Activated T-cell treated with anti-CD3 and anti-CD28 coated beads, Interleukin-2, amount 50 U/mL, for 4 hours (primary cell): ENCODE data around the gene MAN1A1. TPM values are rescaled to one million over a fixed set of nuclear protein-coding genes. Genes with fewer than 3 reads are reported as not detected.

Source experiments
- ATAC-seq, 2 donors: fragments of 200-7000 bp; cut with Tn5 transposase; one replicate each; pipeline ENCODE4 v1.10.0; 2021
- DNase-seq: peaks from one replicate; pipeline ENCODE4 v3.0.0-alpha.2; 2020
- H3K27me3 Mint-ChIP-seq: one replicate; pipeline ENCODE4 v1.8.0; 2021; ENCODE audit warnings: low read depth, mixed read lengths
- H3K36me3 Mint-ChIP-seq: one replicate; pipeline ENCODE4 v1.8.0; 2022; ENCODE audit warnings: mixed read lengths; ENCODE audit not compliant: insufficient read depth
- H3K4me1 Mint-ChIP-seq: one replicate; pipeline ENCODE4 v1.8.0; 2021; ENCODE audit warnings: low read depth, mixed read lengths
- H3K4me3 Mint-ChIP-seq: one replicate; pipeline ENCODE4 v1.8.0; 2021; ENCODE audit warnings: mild to moderate bottlenecking, moderate library complexity, mixed read lengths
- H3K9me3 Mint-ChIP-seq: one replicate; pipeline ENCODE4 v1.8.0; 2021; ENCODE audit warnings: mixed read lengths
- total RNA-seq, 3 donors: library from RNA; stranded (reverse); gene quantifications; one replicate each; pipeline ENCODE4 v1.2.1, GENCODE V29; 2021

Gene MAN1A1
- total RNA-seq, 3 donors from 2014 or later = 28.5 to 33.6 (median 31.2) TPM

DNA sequence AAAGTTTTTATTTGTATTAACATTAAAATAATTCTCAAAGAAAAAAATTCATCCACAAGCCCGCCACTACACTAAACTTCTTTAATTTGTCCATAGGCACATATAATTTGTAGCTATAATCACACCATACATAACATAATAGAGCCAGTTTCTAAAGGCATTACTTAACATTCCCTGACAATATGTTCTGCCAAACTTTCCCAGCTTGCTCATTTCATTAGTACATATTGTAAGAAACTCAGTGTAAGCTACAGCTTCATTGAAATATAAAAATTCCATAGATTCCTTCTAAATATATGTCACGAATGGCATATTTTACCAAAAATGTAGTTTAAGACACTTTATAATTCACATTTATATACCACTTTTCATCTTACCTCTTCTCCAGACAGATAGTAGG lies 59.3 kb downstream of the MAN1A1 start:
- Mint-ChIP-seq H3K9me3 (no peaks in the 10 kb centered on the region), H3K36me3 (peaks cover 10% of the 10 kb centered on the region), H3K27me3 (no peaks in the 10 kb centered on the region), H3K4me1 (peaks cover 4% of the 10 kb centered on the region), H3K4me3 (no peak overlapping the region)
- ATAC-seq (no peak), DNase-seq (no peak)

DNA sequence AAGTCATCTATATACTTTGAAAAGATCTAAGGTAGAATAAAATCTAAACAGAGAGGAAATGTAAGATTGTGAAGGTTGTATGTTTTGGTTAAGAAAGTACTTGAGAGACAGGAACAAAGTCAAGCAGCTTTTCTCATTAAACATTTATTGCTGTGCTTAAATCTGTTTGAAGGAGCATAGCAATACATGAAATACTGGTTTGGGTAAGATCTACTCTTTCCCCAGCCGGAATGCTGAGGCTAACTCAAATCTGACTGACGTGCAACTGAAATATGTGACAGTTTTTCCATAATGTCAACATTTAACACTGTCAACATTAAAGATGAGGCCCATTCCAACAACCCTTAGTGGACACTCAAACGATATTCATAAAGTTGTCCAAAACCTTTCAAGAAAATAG lies 59.9 kb downstream of the MAN1A1 start:
- ATAC-seq (no peak), DNase-seq (no peak)
- Mint-ChIP-seq H3K4me3 (no peak overlapping the region), H3K9me3 (no peaks in the 10 kb centered on the region), H3K4me1 (no peaks in the 10 kb centered on the region), H3K27me3 (no peaks in the 10 kb centered on the region), H3K36me3 (peaks cover 10% of the 10 kb centered on the region)

DNA sequence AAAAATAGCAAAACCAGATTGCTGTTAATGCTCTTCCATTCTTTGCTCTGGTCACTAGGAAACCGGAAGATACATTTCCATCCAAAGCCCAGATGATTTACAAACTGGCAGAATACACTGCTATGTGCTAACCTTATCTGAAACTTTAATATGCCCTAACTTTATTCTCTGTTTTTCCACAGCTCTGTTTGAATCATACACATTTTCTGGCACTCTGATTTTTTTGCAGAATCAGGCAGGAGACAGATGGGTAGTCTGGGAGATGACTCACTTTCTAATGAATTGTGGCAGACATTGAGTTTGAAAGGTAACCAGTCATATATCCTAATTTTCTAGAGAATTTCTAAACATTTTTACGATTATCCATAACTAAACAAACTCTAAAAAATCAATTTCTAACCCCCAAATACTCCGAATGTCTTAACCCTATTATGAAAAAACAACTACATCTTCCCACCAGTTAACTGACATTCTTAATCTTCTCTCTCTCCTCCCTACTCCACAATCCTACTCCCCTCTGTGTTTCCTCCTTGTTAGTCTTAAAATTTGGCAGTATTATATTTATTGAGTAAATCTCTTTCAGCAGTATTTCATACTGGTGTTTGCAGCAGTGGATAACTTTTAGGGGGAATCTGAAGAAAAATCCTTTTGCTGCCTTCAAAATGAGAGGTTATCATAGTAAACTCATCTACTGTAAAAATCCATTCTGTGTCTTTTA lies 63.5 kb downstream of the MAN1A1 start:
- H3K4me3 Mint-ChIP-seq = no peak overlapping the region
- no peak for ATAC-seq
- no peak for DNase-seq
- H3K9me3 Mint-ChIP-seq = no peaks in the 10 kb centered on the region
- no peaks in the 10 kb centered on the region for H3K27me3 Mint-ChIP-seq
- H3K36me3 Mint-ChIP-seq = peaks cover 17% of the 10 kb centered on the region
- H3K4me1 Mint-ChIP-seq = peaks cover 4% of the 10 kb centered on the region

DNA sequence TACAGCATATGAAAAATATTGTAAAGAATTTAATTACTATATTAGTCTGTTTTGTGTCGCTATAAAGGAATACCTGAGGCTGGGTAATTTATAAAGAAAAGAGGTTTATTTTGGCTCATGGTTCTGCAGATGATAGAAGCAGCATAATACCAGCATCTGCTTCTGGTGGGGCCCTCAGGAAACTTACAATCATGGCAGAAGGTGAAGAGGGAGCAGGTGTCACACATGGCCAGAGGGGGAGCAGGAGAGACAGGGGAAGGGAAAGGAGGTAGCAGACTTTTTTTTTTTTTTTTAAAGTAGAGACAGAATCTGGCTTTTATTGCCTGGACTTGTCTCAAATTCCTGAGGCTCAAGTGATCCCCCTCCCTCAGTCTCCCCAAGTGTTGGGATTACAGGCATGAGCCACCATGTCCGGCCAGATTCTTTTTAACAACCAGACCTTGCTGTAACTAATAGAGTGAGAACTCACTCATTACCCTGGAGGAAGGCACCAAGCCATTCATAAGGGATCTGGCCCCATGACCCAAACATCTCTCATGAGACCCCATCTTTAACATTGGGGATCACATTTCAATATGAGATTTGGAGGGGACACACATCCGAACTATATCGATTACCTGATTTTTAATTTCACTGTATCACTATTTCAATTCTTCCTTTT lies 64.6 kb downstream of the MAN1A1 start:
- peaks cover 4% of the 10 kb centered on the region for H3K4me1 Mint-ChIP-seq
- DNase-seq = no peak
- H3K36me3 Mint-ChIP-seq = peaks cover 19% of the 10 kb centered on the region
- H3K9me3 Mint-ChIP-seq = no peaks in the 10 kb centered on the region
- no peaks in the 10 kb centered on the region for H3K27me3 Mint-ChIP-seq
- ATAC-seq = no peak
- no peak overlapping the region for H3K4me3 Mint-ChIP-seq

DNA sequence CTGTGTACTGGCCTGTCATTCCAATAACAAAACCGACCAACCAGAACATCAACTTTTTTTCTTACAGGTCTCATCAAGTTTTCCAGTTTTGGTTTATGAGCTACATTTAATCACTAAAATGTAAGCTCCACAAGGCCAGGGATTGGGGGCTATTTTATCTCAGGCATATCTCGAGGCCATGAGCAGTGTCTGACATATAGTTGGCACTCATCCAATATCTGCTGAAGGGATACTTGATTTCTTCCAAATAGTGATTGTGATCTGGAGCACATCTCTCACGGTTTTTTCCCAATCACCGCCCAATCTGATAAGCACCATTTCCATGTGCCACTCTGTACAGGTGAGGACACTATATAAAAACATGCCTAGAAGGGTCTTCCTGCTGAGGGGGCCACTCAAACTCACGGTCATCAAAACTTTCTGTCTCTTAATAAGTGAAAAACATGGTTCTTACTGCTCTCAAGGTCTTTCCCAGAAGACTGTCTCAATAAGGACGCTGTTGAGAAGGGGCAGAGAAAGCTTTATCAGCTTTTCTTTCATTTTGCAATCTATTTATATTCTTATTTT lies 65.5 kb downstream of the MAN1A1 start:
- Mint-ChIP-seq H3K4me1 (peaks cover 4% of the 10 kb centered on the region), H3K4me3 (no peak overlapping the region), H3K36me3 (peaks cover 16% of the 10 kb centered on the region), H3K27me3 (no peaks in the 10 kb centered on the region), H3K9me3 (no peaks in the 10 kb centered on the region)
- DNase-seq (no peak), ATAC-seq (no peak)

DNA sequence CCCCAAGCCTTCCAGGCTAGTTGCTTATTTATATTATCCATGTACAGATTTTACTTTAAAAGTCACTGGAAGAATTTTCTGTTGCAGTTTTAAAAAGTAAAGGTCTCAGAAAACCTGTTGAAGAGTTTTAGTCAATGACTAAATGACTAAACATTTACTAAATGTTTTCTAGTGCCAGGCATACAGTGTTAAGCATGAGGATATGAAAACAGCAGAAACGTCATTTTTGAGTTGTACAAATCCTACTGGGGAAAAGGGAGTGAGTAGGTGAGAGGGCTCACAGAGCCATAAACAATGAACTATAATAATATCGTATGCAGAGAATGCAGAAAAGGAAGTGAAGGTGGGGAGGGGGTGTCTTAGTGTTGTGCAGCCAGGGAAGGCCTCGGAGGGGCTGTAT lies 66.3 kb downstream of the MAN1A1 start:
- Mint-ChIP-seq H3K4me3 (no peak overlapping the region), H3K27me3 (no peaks in the 10 kb centered on the region), H3K9me3 (no peaks in the 10 kb centered on the region), H3K36me3 (peaks cover 16% of the 10 kb centered on the region), H3K4me1 (peaks cover 4% of the 10 kb centered on the region)
- DNase-seq = no peak
- ATAC-seq = no peak

DNA sequence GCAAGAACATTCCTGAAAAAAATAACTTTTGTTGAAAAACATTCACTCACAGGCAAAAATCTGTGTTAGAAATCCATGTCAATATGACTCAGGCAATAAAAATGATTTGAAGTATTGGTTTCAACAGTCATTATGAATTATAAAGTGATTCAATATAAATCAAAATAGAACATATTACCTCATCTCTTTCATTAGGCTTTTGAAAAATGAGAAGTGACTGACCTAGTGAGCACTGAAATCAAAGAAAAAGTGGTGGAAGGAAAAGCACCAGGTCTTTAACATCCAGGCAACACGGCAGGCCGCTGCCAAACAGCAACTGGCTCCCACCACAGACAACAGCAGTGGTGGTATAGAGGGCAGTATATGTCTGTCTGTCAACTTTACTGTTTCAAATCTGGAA lies 68.9 kb downstream of the MAN1A1 start:
- Mint-ChIP-seq H3K9me3 (no peaks in the 10 kb centered on the region), H3K4me1 (peaks cover 6% of the 10 kb centered on the region), H3K36me3 (peaks cover 17% of the 10 kb centered on the region), H3K4me3 (no peak overlapping the region), H3K27me3 (no peaks in the 10 kb centered on the region)
- DNase-seq = no peak
- ATAC-seq = no peak

DNA sequence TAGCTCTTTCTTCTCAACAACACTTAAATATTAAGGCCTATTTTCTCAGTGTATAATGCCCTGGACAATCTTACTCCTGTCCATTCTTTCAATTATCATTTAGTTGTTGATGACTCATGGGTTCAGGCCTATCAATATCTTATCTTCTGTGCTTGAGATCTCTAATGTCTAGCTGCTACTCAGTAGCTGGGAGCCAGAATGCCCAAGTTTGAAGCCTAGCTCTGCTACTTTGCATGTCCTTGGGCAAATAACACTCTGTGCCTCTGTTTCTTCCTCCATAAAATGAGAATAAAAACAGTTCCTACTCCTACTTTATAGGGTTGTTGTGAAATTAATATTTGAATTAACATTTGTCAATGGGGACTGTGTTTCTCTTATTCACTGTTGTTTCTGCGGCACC lies 69.5 kb downstream of the MAN1A1 start:
- Mint-ChIP-seq H3K9me3 (no peaks in the 10 kb centered on the region), H3K4me3 (no peak overlapping the region), H3K36me3 (peaks cover 17% of the 10 kb centered on the region), H3K27me3 (no peaks in the 10 kb centered on the region), H3K4me1 (peaks cover 6% of the 10 kb centered on the region)
- ATAC-seq (no peak), DNase-seq (no peak)

DNA sequence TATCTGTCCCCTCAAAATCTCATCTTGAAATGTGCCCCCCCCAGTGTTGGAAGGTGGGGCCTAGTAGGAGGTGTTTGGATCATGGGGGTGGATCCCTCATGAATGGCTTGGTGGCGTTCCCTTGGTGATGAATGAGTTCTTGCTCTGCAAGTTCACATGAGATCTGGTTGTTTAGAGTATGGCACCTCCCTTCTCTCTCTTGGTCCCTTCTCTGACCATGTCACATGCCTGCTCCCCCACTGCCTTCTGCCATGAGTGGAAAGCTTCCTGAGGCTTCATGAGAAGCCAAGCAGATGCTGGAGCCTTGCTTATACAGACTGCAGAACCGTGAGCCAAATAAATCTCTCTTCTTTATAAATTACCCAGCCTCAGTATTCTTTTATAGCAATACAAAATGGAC lies 70.9 kb downstream of the MAN1A1 start:
- Mint-ChIP-seq H3K27me3 (no peaks in the 10 kb centered on the region), H3K9me3 (no peaks in the 10 kb centered on the region), H3K4me3 (no peak overlapping the region), H3K36me3 (peaks cover 16% of the 10 kb centered on the region), H3K4me1 (peaks cover 6% of the 10 kb centered on the region)
- DNase-seq = no peak
- ATAC-seq = no peak

DNA sequence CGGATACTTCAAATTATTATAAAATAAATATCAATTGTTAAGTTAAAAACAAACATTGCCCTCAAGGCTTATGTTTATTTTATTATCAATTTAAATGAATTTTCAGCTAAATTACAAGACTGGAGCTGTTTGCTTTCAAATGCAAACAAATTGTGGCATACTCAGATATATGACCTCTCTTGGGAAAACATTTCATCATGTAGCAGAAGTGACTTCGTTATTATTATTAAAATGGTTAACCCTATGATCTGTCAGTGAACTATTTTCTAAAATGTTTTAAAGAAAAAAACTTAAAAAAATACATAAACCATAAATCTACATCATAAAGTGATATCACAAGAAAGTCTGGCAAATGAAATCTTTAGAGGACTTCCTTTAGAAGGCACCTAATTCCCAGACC lies 72.5 kb downstream of the MAN1A1 start:
- Mint-ChIP-seq H3K9me3 (peaks cover 3% of the 10 kb centered on the region), H3K27me3 (no peaks in the 10 kb centered on the region), H3K4me3 (no peak overlapping the region), H3K4me1 (peaks cover 1% of the 10 kb centered on the region), H3K36me3 (peaks cover 15% of the 10 kb centered on the region)
- no peak for ATAC-seq
- DNase-seq = no peak

DNA sequence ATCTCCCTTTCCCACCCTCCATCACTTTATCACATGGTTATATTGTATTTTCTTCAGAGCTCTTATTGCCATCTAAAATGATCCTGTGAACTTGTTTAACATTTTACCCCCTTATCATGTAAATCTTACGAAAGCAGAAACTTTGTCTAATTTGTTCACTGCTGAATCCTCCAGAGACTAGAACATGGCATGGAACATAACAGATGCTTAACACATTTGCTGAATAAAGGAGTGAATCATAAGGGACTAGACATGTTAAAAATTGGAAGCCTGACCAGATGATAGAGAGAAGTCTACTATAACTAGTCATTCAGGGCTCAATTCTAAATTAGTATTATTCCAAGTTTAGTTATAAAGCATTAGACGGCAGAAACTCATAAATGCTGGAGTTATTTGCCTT lies 73.3 kb downstream of the MAN1A1 start:
- peaks cover 6% of the 10 kb centered on the region for H3K9me3 Mint-ChIP-seq
- no peaks in the 10 kb centered on the region for H3K27me3 Mint-ChIP-seq
- H3K4me1 Mint-ChIP-seq = peaks cover 1% of the 10 kb centered on the region
- H3K36me3 Mint-ChIP-seq = peaks cover 14% of the 10 kb centered on the region
- DNase-seq (no peak), ATAC-seq (no peak)
- H3K4me3 Mint-ChIP-seq = no peak overlapping the region

DNA sequence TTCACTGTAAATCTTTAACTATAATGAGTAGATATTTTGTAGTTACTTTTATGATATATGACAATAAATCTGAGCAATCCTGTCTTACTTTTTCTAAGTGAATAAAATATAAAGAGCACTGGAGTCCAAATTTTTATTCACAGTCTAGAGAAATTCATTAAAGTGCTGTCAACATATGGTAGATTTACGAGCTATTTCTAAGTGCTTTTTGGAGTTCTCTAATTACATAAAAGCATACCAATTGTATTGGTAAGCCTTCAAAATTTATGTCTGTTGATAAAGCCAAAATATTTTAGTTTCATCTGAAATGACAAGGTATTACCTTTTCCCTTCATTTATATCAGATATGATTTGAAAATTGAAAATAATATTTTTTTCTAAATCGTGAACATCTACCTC lies 75.4 kb downstream of the MAN1A1 start:
- peaks cover 14% of the 10 kb centered on the region for H3K9me3 Mint-ChIP-seq
- DNase-seq (no peak), ATAC-seq (no peak)
- H3K27me3 Mint-ChIP-seq = no peaks in the 10 kb centered on the region
- H3K4me1 Mint-ChIP-seq = peaks cover 1% of the 10 kb centered on the region
- peaks cover 18% of the 10 kb centered on the region for H3K36me3 Mint-ChIP-seq
- no peak overlapping the region for H3K4me3 Mint-ChIP-seq

DNA sequence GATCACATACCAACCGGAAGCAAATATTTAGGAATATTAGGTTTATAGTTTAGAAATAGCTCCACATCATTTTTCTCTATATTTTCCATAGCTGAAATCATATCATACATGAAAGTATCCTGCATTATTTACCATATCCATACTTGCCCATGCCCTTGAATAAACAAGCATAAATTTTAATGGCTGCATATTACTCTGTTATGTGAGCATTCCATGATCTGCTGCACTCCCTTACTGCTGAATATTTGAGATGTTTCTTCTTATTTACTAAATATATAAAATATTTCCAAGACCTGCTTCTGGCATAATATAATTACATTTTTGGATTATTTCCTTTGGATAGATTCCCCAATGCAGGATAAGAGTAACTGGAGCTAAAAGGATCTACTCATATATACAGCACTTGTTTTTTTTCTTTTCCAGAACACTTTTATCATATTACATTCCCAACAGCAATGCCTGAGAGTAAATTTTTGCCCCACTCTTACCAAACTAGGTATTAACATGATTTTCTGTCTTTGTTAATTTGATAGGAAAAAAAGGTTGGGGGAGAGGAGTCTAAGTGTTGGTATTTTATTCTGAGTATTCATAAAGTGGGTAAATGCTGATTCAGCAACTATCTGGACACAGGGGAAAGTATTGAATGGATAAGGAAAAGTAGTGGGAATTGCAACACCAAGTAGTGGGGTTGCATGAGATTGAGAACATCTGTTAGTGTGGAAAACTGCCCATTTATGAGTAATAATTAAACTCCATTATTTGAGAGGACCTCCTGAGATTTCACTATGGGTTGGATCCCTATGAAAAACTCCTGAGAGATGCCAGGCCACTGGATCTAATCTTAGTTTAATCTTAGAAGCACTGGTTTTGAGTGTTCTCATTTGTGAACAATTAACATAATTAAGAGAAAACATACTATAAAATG lies 76.0 kb downstream of the MAN1A1 start:
- no peaks in the 10 kb centered on the region for H3K27me3 Mint-ChIP-seq
- no peak overlapping the region for H3K4me3 Mint-ChIP-seq
- peaks cover 14% of the 10 kb centered on the region for H3K9me3 Mint-ChIP-seq

DNA sequence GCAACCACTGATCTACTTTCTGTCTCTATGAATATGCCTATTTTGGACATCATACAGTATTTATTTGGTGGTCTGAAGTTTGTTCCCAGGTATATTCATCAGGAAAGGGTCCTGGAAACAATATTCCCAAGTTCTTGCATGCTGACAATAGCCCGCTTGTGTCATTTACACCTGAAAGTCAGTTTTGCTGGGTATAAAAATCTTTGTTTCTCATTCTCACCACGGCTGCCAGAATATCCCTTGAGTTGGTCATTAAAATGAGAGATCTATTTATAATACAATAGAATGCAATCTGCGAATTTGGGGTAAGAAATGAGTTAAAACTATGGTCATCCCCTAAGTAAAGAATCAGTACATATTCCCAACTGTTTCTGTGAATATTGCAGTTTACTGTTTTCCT lies 79.0 kb downstream of the MAN1A1 start:
- Mint-ChIP-seq H3K36me3 (peaks cover 15% of the 10 kb centered on the region), H3K4me1 (peaks cover 24% of the 10 kb centered on the region), H3K4me3 (no peak overlapping the region), H3K9me3 (peaks cover 14% of the 10 kb centered on the region), H3K27me3 (no peaks in the 10 kb centered on the region)
- DNase-seq (no peak), ATAC-seq (no peak)

More for the DNA sequence above, 76.0 kb downstream of the MAN1A1 start:
- ATAC-seq = no peak
- Mint-ChIP-seq H3K36me3 (peaks cover 20% of the 10 kb centered on the region), H3K4me1 (peaks cover 8% of the 10 kb centered on the region)
- no peak for DNase-seq
